Bronchial epithelial cell (primary cell): ENCODE measurements around the gene TMEM174. TPM values are rescaled to one million over a fixed set of nuclear protein-coding genes. Genes with fewer than 3 reads are reported as not detected.

Experiments
- DNase-seq: peaks from one replicate; pipeline ENCODE4 v3.0.0-alpha.2; 2010; ENCODE audit warnings: low read depth
- FAIRE-seq: peaks from 2 replicates; lab custom pipeline; 2011; peaks lifted over from hg19 to GRCh38; lab: Jason Lieb, UNC
- H3K27me3 ChIP-seq: 2 replicates; pipeline ENCODE4 v1.5.1; 2011; ENCODE audit warnings: low read length; ENCODE audit not compliant: control insufficient read depth, insufficient read depth
- H3K36me3 ChIP-seq: 2 replicates; pipeline ENCODE4 v1.5.1; 2011; ENCODE audit warnings: low read length; ENCODE audit not compliant: control insufficient read depth, insufficient read depth
- H3K4me3 ChIP-seq: 2 replicates; pipeline ENCODE4 v1.5.1; 2011; ENCODE audit warnings: mild to moderate bottlenecking, low read depth, low read length, control low read depth
- total RNA-seq: library from RNA; depleted of rRNA; stranded (reverse); fragments of >200 nt; gene quantifications from 2 replicates; pipeline ENCODE4 v1.2.1, GENCODE V29; 2014
- TF ChIP-seq, protein P1 (sequence below): IDR thresholded peaks from 2 replicates; pipeline ENCODE4 v1.5.1; 2011; ENCODE audit warnings: mild to moderate bottlenecking, moderate library complexity, low read length, control low read depth, inconsistent platforms; ENCODE audit not compliant: insufficient read depth, severe bottlenecking

TMEM174 gene
- total RNA-seq, 1 donor from 2014 or later = not detected

DNA sequence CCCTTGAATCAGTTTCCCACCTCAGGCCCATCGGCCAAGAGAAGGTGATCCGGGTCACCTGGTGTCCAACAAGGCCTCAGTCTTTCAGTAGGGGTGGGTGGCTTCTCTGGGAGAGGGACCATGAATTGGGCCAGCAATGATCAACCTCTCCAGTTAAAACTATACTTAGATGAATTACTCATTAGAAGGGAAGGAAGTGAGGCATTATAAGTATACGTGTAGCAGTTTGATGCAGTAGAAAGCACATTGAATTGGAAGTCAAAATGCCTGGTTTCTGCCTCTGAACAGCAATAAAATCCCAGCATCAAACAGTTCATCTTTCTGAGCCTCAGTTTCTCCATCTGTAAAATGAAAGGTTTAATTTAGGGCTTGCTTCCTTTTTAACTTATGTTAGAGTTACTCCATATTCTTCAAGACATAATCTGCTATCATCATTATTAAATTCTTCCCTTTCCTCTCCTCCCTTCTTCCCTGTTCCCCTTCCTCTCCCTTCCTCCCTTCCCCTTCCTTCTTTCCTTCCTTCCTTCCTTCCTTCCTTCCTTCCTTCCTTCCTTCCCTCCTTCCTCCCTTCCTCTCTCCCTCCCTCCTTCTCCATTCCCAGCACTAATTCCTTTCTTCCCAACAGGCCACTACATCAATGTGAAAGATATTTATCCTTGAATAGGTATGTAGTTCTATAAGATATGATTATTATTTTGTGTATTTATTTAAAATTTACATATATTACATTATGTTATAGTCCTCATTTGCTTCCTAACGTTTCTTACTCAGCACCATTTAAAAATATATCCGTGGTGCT lies 18.6 kb upstream of the TMEM174 start:
- FAIRE-seq (no peak), DNase-seq (no peak)
- no peak overlapping the region for H3K4me3 ChIP-seq
- TF ChIP-seq, protein P1, sequence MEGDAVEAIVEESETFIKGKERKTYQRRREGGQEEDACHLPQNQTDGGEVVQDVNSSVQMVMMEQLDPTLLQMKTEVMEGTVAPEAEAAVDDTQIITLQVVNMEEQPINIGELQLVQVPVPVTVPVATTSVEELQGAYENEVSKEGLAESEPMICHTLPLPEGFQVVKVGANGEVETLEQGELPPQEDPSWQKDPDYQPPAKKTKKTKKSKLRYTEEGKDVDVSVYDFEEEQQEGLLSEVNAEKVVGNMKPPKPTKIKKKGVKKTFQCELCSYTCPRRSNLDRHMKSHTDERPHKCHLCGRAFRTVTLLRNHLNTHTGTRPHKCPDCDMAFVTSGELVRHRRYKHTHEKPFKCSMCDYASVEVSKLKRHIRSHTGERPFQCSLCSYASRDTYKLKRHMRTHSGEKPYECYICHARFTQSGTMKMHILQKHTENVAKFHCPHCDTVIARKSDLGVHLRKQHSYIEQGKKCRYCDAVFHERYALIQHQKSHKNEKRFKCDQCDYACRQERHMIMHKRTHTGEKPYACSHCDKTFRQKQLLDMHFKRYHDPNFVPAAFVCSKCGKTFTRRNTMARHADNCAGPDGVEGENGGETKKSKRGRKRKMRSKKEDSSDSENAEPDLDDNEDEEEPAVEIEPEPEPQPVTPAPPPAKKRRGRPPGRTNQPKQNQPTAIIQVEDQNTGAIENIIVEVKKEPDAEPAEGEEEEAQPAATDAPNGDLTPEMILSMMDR = no peak
- H3K36me3 ChIP-seq = no peaks in the 10 kb centered on the region
- H3K27me3 ChIP-seq = no peaks in the 10 kb centered on the region

DNA sequence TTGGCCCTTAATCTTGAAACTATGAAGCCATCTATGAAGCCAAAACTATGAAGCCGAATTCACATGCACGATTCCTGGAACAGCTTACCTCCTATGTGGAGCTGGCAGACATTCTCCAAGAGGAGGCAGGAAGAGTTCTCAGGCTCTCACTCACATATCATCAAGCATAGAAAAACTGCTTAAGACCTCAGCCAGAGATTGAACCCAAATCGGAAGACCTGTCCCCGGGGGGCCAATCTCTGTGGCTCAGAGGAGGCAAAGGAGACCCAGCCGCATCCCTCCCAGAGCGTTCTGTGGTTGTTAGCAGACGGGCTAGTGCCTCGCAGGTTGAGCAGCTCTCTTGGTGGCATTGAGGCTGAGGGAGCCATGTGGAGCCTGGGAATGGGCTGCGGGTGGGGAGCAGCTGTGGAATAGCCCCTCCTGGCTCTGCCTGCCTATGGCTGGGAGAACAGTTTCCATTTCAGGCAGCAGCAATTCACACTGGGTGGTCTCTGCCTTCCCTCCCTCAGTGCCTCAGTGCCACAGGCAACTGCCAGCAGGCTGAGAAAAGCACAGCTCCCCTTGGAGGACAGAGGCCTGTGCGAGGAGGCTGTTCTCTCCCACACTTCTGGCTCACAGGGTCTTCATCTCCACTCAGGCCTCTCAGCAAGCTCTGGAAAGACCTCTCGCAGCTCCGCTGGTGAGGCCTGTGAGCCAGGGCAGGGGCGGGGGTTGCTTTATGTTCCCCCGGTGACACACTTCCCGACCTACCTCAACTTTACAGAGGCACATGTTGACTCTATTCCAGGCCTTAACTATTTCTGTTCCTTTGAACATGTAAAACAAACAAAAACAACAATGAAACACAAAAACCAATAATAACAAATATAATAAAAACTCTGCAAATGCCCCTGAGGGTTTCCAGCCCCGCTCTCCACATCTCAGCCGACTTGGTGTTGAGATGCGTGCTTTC lies 17.4 kb upstream of the TMEM174 start:
- DNase-seq (no peak), FAIRE-seq (no peak)
- no peak overlapping the region for H3K4me3 ChIP-seq
- H3K27me3 ChIP-seq = no peaks in the 10 kb centered on the region
- TF ChIP-seq, protein P1 = no peak
- no peaks in the 10 kb centered on the region for H3K36me3 ChIP-seq

DNA sequence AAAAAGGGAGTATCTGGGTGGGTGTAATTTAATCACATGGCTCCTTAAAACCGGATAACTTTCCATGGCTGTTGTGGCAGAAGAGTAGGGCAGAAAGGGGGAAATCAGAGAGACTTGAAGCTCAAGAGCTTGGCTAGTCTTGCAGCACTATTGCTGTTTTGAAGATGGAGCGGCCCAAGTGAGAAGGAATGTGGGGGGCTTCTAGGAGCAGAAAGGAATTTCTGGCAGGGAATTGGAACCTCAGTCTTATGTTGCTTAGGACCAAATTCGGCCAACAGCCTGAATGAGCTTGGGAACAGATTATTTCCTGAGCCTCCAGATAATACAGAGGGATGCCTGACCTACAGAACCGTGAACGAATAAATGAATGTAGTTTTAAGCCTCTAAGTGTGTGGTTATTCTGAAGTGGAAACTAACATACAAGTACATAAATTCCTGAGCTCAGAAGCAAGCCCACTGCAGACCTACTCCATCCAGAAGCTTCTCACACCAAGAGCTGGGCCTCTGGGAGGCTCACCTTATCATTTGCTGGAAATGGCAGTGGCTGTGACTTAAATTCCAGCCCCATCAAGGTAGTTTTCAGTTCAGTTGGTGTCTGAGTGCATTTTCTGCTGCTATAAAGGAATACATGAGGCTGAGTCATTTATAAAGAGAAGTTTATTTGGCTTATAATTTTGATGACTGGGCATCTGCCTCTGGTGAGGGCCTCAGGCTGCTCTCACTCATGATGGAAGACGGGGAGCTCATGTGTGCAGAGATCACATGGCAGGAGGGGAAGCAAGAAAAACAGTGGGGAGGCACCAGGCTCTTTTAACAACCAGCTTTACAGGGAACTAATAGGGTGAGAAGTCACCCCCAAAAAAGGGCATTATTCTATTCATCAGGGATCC lies 15.3 kb upstream of the TMEM174 start:
- TF ChIP-seq, protein P1 = no peak
- peaks cover 3% of the 10 kb centered on the region for H3K27me3 ChIP-seq
- DNase-seq (peak; percentile 17), FAIRE-seq (no peak)
- H3K4me3 ChIP-seq = no peak overlapping the region
- H3K36me3 ChIP-seq = no peaks in the 10 kb centered on the region

DNA sequence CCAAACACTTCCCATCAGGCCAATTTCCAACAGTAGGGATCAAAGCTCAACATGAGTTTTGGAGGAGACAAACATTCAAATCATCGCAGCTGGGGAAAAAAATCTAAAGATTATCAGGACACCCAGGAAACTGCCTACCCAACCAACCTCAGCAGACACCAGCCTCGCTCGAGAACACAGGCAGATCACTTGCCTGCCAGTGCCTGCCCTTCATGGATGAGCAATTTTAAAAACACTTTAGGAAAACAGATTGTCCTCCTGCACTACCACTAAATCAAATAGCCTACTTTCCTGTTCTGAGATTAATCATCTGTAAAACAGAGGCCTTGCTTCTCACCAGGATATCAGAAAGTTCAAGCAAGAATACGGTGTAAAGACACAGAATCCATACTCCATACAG lies 14.7 kb upstream of the TMEM174 start:
- Histone ChIP-seq H3K36me3 (no peaks in the 10 kb centered on the region), H3K4me3 (no peak overlapping the region), H3K27me3 (peaks cover 3% of the 10 kb centered on the region)
- DNase-seq = peak; percentile 42
- FAIRE-seq = no peak
- TF ChIP-seq, protein P1 = no peak

DNA sequence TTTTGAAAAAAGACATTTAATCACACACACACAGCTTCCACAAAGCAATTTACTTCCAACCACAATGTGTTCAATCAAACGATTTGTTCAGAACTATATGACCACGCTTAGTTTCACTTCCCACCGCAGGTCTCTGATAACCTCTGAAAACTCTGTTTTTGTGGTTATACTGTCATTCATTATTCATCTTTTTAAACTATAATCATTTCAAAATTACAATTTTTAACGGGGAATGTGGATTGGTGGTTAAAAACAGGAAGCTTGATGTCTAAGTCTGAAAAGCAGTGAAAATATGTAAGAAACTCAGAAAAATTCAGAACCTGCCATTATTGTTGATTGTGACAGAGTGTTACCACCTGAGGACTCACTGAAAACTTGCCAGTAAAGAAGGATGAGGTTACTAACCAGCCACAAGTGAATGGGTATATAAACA lies 12.7 kb upstream of the TMEM174 start:
- TF ChIP-seq, protein P1 = no peak
- Histone ChIP-seq H3K27me3 (peaks cover 6% of the 10 kb centered on the region), H3K4me3 (no peak overlapping the region), H3K36me3 (no peaks in the 10 kb centered on the region)
- DNase-seq (no peak), FAIRE-seq (no peak)
